WI38 (cell line): ENCODE data around the gene BAD.
A peak's percentile ranks its signal among the peaks of the same experiment; 100 is the strongest.
"Not testable (repeated sequence)": the region's sequence is repeated elsewhere in the genome, so short reads cannot be mapped to it uniquely, and the experiment has no call there.

Experiments
- H3K4me3 ChIP-seq: 2 replicates; pipeline ENCODE4 v1.5.1; 2011; ENCODE audit warnings: low read depth, mild to moderate bottlenecking, control low read depth, low read length
- CTCF ChIP-seq: IDR thresholded peaks from 2 replicates; pipeline ENCODE4 v1.5.1; 2012; ENCODE audit warnings: low read depth, mild to moderate bottlenecking, control low read depth, low read length

BAD gene

DNA sequence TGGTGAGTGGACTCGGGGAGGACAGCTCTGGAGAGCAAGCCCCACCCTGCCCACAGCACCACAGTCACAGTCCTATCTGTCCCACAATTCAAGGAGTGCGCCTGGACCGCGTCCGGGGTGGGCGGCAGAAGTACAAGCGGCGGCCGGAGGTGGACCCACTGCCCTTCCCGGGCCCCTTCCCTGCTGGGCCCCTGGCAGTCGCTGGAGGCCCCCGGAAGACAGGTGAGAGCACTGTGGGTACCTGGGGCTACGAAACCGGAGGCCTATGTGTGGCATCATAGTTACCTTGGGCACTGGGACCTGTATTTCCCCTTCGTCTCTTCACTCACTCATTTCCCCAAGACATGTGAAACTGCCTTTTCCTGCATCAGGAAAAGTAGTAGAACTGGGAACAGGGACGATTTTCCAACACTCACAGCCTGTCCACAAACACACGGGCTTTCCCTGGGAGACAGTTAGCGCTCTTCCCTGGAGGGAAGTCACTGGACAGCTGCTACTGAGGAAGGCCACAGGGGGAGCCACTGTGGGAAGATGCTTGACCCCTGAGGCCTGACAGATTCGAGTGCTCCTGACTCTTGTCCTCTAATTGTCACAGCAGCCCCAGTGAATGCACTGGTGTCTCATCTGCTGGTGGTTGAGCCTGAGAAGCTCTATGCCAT, 29.8 kb upstream of the BAD start:
- no peak overlapping the region for H3K4me3 ChIP-seq

DNA sequence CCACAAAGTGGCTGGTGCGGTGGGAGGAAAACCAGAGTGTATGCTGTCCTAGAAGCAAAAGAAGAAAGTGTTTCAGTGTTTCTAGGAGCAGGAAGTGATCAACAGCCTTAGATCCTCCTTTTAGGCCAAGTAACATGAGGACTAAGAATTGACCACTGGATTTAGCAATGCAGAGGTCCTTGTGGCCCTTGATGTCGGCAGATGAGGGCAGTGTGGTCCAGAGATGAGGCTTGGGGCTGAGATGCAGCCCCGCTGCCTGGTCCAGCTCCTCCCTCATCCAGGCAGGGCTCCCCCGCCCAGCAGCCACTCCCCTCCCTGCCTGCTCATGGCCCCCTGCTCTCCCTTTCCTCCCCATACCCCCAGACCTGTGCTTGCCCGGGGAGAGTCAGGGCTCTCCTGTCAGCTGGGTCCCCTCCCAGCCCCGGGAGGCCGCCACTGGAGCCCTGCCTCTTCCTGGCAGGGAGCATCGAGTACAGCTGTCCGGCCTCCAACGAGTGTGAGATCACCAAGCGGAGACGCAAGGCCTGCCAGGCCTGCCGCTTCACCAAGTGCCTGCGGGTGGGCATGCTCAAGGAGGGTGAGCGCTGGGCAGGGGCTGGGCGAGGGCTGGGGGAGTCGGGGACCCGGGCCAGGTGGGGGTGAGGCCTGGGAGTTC, 29.2 kb upstream of the BAD start:
- no peak overlapping the region for H3K4me3 ChIP-seq
- TF ChIP-seq CTCF, result no peak

More for the DNA sequence above, 29.8 kb upstream of the BAD start:
- 0 out of 2 replicates have a peak, but pooled peaks have one; percentile 15 for TF ChIP-seq CTCF

DNA sequence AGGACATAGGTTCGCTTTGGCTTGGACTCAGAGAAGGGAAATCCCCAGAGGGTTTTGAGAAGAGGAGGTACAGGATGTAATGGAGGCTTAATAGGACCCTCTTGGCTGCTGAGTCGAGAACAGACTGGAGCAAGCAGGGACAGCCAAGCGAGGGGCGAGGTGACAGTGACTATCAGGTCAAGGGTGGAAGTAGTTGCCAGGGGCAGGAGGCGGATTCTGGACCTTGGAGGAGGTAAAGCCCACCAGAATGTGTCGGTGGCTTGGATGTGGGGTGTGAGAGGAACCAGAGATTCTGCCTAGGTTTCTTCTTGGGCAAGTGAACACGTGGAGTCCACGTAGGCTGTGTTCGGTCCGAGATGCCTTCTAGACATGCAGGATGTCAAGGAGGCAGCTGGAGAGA, 28.5 kb upstream of the BAD start:
- no peak overlapping the region for H3K4me3 ChIP-seq
- TF ChIP-seq CTCF, result no peak

- H3K4me3 ChIP-seq, result not testable (repeated sequence)
Observed at GRCh38 chr11:64307795-64308194, 23.3 kb upstream of the BAD start.

DNA sequence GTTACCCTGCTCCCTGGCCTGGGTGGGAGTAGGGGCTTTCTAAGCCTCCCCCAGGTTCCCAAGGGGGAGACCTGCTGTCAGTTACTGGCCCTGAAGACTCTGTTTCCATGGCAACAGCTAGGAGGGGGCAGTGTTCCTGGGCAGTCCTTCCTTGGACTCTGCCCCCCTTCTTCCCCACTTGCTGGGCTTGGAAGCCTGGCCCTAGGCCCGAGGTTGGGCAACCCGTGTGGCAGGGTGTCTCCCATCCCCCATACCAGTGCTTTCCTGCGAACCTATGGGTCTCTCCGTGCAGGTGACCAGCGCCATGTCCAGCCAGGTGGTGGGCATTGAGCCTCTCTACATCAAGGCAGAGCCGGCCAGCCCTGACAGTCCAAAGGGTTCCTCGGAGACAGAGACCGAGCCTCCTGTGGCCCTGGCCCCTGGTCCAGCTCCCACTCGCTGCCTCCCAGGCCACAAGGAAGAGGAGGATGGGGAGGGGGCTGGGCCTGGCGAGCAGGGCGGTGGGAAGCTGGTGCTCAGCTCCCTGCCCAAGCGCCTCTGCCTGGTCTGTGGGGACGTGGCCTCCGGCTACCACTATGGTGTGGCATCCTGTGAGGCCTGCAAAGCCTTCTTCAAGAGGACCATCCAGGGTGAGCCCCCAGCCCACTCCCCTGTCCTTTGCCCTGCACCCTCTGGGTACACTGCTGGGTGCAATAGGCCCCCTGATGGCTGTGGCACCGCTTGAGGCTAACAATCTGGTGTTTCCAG, 22.6 kb upstream of the BAD start:
- H3K4me3 ChIP-seq, result peak overlapping the region; percentile 69; the same call in 1 of the 2 replicates
- TF ChIP-seq CTCF, result no peak

DNA sequence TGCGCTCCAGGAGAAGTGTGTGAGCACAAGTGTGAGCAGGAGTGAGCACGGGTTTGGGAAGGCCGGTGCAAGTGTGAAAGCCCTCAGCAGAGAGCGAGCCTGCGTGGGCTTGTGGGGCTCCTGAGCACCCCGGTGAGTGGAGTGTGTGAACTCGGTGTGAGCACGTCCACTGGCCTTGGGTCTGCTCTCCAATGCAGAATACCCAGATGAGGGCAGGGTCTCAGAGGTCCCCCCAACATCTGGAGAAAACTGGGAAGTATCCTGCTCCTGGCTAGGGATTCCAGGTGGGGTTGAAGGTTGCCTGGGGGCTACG, 22.1 kb upstream of the BAD start:
- TF ChIP-seq CTCF, result no peak
- peak overlapping the region; percentile 69 for H3K4me3 ChIP-seq

GRCh38 chr11:64305691-64306562, 21.5 kb upstream of the BAD start:
- H3K4me3 ChIP-seq, result peak overlapping the region; percentile 69
- TF ChIP-seq CTCF, result peak; percentile 28; the same call in 1 of the 2 replicates
